Keratinocyte (primary cell): ENCODE measurements around the gene SPTBN4. TPM values are rescaled to one million over a fixed set of nuclear protein-coding genes. Genes with fewer than 3 reads are reported as not detected.
"Not testable (repeated sequence)": the region's sequence is repeated elsewhere in the genome, so short reads cannot be mapped to it uniquely, and the experiment has no call there.

ENCODE experiments used
- DNase-seq: peaks from one replicate; pipeline ENCODE4 v3.0.0-alpha.2; 2011; ENCODE audit warnings: low read depth, missing footprints, low spot score
- FAIRE-seq: peaks from 2 replicates; lab custom pipeline; 2011; peaks lifted over from hg19 to GRCh38; lab: Jason Lieb, UNC
- H2AFZ ChIP-seq: 2 replicates; pipeline ENCODE4 v1.6.0; 2012; ENCODE audit warnings: low read length, control low read depth, inconsistent platforms; ENCODE audit not compliant: control insufficient read depth
- H3K27ac ChIP-seq: 2 replicates; pipeline ENCODE4 v1.5.1; 2011; ENCODE audit warnings: low read length; ENCODE audit not compliant: control insufficient read depth, insufficient read depth
- H3K27me3 ChIP-seq: 3 replicates; pipeline ENCODE4 v1.6.0; 2011; ENCODE audit warnings: low read length; ENCODE audit not compliant: control insufficient read depth, insufficient read depth; ENCODE audit errors: extremely low read depth
- H3K36me3 ChIP-seq, 2 experiments: 2 replicates in 1 of 2; 3 replicates in 1 of 2; pipeline ENCODE4 v1.5.1; 2011; ENCODE audit warnings: low read length in 2 of 2, mild to moderate bottlenecking in 1 of 2; ENCODE audit not compliant: control insufficient read depth in 2 of 2, insufficient read depth in 2 of 2; ENCODE audit errors: extremely low read depth in 1 of 2
- H3K4me1 ChIP-seq: 3 replicates; pipeline ENCODE4 v1.5.1; 2011; ENCODE audit warnings: low read length; ENCODE audit not compliant: control insufficient read depth, insufficient read depth; ENCODE audit errors: extremely low read depth
- H3K4me2 ChIP-seq: 3 replicates; pipeline ENCODE4 v1.6.0; 2011; ENCODE audit warnings: low read depth, low read length; ENCODE audit not compliant: control insufficient read depth, insufficient read depth; ENCODE audit errors: extremely low read depth
- H3K4me3 ChIP-seq, 3 experiments: fragments of 200-600 bp in 1 of 3; sonication (generic) in 1 of 3; 2 replicates in 2 of 3; 3 replicates in 1 of 3; pipeline ENCODE4 v1.5.1; 2011 to 2016; ENCODE audit warnings: low read length in 3 of 3, mild to moderate bottlenecking in 3 of 3, control low read depth in 2 of 3, inconsistent platforms in 1 of 3, low read depth in 1 of 3, mixed read lengths in 1 of 3, mixed run types in 1 of 3, moderate library complexity in 1 of 3; ENCODE audit not compliant: control insufficient read depth in 2 of 3, insufficient read depth in 2 of 3; ENCODE audit errors: extremely low read depth in 1 of 3
- H3K79me2 ChIP-seq: 2 replicates; pipeline ENCODE4 v1.6.0; 2012; ENCODE audit warnings: low read length; ENCODE audit not compliant: control insufficient read depth, insufficient read depth
- H3K9ac ChIP-seq: 3 replicates; pipeline ENCODE4 v1.6.0; 2011; ENCODE audit warnings: low read length; ENCODE audit not compliant: control insufficient read depth, insufficient read depth; ENCODE audit errors: extremely low read depth
- H3K9me1 ChIP-seq: 3 replicates; pipeline ENCODE4 v1.6.0; 2011; ENCODE audit warnings: low read length; ENCODE audit not compliant: control insufficient read depth, insufficient read depth; ENCODE audit errors: extremely low read depth
- H3K9me3 ChIP-seq: 2 replicates; pipeline ENCODE4 v1.5.1; 2012; ENCODE audit warnings: low read depth, low read length; ENCODE audit not compliant: control insufficient read depth
- H4K20me1 ChIP-seq: 3 replicates; pipeline ENCODE4 v1.6.0; 2011; ENCODE audit warnings: low read length; ENCODE audit not compliant: control insufficient read depth, insufficient read depth; ENCODE audit errors: extremely low read depth
- EZH2 ChIP-seq: IDR thresholded peaks from one replicate; pipeline ENCODE4 v1.6.1; 2012; ENCODE audit warnings: inconsistent platforms, mild to moderate bottlenecking, low read length, moderate library complexity
- dilution Hi-C: fragments of 300-500 bp; cut with MboI; formaldehyde crosslinking; loops from one replicate; pipeline ENCODE4 v1.7.0; 2020; ENCODE audit warnings: low sequenced_read_pairs; ENCODE audit not compliant: extremely low pct_ligation_motif_present
- polyA plus RNA-seq, 5 experiments: library from polyadenylated mRNA; depleted of rRNA in 3 of 5; stranded (reverse) in 3 of 5; stranded (forward) in 1 of 5; unstranded in 1 of 5; fragments of >200 nt; gene quantifications; 1 replicate in 1 of 5; 2 replicates in 3 of 5; 3 replicates in 1 of 5; pipeline versions ENCODE4 v1.2.1 to v1.2.3, GENCODE V29; 2011 to 2012; ENCODE audit warnings: missing spikeins in 2 of 5, low read depth in 1 of 5, low replicate concordance in 1 of 5
- TF ChIP-seq, protein P1 (sequence below), 3 experiments: IDR thresholded peaks in 1 of 3; conservative IDR thresholded peaks in 1 of 3; optimal IDR thresholded peaks in 1 of 3; 2 replicates in 2 of 3; 3 replicates in 1 of 3; pipeline versions ENCODE3 to v1.5.1; 2011; ENCODE audit warnings: low read length in 3 of 3, mild to moderate bottlenecking in 3 of 3, moderate library complexity in 2 of 3, control low read depth in 1 of 3, inconsistent platforms in 1 of 3; ENCODE audit not compliant: insufficient read depth in 2 of 3; ENCODE audit errors: extremely low read depth in 1 of 3

SPTBN4 gene
- polyA plus RNA-seq, 1 donor (not counting 4 experiments of a cell fraction or from before 2014, with no cell fraction given): 0.17 TPM

DNA sequence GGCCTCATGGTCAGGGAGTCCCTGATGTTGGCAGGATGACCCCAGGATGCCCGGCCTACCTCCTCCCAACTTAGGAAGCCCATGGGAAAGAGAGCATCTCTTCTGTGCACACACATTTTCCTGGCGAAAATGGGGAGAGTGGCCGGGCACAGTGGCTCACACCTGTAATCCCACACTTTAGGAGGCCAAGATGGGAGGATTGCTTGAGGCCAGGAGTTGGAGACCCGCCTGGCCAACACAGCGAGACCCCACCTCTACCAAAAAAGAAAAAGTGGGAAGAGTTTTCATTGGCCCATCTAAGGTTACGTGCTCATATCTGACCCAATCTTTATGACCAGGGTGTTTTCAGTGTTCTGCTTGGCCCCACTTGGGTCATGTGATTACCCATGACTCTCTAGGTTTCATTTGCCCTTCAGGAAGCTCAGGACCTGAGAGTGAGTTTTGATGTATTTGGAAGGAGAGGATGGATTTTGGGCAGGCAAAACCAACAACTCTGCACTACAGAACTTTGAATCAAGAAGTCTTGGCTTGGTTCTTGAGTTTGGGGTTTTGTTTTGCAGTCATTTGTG lies 76.3 kb downstream of the SPTBN4 start:
- H3K4me2 ChIP-seq: no peak overlapping the region

DNA sequence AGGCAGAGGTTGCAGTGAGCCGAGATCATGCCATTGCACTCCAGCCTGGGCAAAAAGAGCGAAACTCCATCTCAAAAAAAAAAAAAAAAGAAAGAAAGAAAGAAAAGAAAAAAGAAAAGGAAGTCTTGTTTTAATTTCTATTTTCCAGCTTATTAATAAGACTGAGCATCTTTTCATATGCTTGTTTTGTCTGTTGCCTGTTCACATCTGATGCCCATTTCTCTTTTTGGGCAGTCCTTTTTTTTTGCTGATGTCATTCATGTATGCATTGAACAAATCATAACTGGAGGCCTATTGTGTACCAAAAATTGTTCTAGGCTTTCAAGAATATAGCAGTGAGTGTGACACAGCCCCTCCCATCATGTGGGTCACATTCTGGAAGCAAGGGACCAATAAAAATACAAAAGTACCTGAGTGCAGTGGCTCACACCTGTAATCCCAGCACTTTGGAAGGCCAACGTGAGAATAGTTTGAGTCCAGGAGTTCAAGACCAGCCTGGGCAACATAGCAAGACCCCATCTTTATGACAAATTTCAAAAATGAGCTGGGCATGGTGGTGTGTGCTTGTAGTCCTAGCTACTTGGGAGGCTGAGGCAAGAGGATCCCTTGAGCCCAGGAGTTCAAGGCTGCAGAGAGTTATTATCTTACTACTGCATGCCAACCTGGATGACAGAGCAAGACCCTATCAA lies 79.5 kb downstream of the SPTBN4 start:
- H4K20me1 ChIP-seq, H3K4me3 ChIP-seq, H3K27me3 ChIP-seq, H3K9me3 ChIP-seq, dilution Hi-C loops, H3K36me3 ChIP-seq, H3K4me1 ChIP-seq, H2AFZ ChIP-seq, FAIRE-seq, H3K9me1 ChIP-seq, DNase-seq, H3K9ac ChIP-seq, H3K4me2 ChIP-seq, H3K27ac ChIP-seq, H3K79me2 ChIP-seq: not testable (repeated sequence)

More for the DNA sequence above, 76.3 kb downstream of the SPTBN4 start:
- TF ChIP-seq, protein P1, sequence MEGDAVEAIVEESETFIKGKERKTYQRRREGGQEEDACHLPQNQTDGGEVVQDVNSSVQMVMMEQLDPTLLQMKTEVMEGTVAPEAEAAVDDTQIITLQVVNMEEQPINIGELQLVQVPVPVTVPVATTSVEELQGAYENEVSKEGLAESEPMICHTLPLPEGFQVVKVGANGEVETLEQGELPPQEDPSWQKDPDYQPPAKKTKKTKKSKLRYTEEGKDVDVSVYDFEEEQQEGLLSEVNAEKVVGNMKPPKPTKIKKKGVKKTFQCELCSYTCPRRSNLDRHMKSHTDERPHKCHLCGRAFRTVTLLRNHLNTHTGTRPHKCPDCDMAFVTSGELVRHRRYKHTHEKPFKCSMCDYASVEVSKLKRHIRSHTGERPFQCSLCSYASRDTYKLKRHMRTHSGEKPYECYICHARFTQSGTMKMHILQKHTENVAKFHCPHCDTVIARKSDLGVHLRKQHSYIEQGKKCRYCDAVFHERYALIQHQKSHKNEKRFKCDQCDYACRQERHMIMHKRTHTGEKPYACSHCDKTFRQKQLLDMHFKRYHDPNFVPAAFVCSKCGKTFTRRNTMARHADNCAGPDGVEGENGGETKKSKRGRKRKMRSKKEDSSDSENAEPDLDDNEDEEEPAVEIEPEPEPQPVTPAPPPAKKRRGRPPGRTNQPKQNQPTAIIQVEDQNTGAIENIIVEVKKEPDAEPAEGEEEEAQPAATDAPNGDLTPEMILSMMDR (optimal IDR thresholded peaks at IDR 0.05 in 1 of 3, IDR thresholded peaks at IDR 0.05 in 1 of 3, conservative IDR thresholded peaks at IDR 0.05 in 1 of 3; ENCODE audit: extremely low read depth in 1 of 3, insufficient read depth in 2 of 3, low read length in 3 of 3): no peak
- no peak for TF ChIP-seq EZH2
- Histone ChIP-seq H3K4me3 (no peak overlapping the region), H3K27me3 (no peaks in the 10 kb centered on the region), H3K9me1 (no peaks in the 10 kb centered on the region), H3K9ac (no peak overlapping the region), H3K79me2 (no peaks in the 10 kb centered on the region), H4K20me1 (no peaks in the 10 kb centered on the region), H3K36me3 (no peaks in the 10 kb centered on the region), H3K9me3 (no peaks in the 10 kb centered on the region), H3K27ac (no peak overlapping the region), H2AFZ (no peak overlapping the region), H3K4me1 (no peaks in the 10 kb centered on the region)
- dilution Hi-C loops: no loop called here
- DNase-seq (no peak), FAIRE-seq (no peak)

DNA sequence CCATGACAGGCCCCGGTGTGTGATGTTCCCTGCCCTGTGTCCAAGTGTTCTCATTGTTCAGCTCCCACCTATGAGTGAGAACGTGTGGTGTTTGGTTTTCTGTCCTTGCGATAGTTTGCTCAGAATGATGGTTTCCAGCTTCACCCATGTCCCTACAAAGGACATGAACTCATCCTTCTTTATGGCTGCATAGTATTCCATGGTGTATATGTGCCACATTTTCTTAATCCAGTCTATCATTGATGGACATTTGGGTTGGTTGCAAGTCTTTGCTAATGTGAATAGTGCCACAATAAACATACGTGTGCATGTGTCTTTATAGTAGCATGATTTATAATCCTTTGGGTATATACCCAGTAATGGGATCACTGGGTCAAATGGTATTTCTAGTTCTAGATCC lies 80.4 kb downstream of the SPTBN4 start:
- H3K4me2 ChIP-seq, H3K4me3 ChIP-seq, dilution Hi-C loops, H3K9ac ChIP-seq, H3K9me3 ChIP-seq, H3K79me2 ChIP-seq, H3K9me1 ChIP-seq, H2AFZ ChIP-seq, H4K20me1 ChIP-seq, DNase-seq, H3K4me1 ChIP-seq, H3K27ac ChIP-seq, H3K36me3 ChIP-seq, FAIRE-seq, H3K27me3 ChIP-seq: not testable (repeated sequence)
